Measurements from ENCODE around the gene CNTNAP2.

- no peak for TF ChIP-seq EZH2 (IDR thresholded peaks at IDR 0.05)
- no peak for TF ChIP-seq POLR2AphosphoS5 (IDR thresholded peaks at IDR 0.05; ENCODE audit: borderline replicate concordance, low read depth, low read length)
Measured at GRCh38 chr7:146084086-146084485, 32.5 kb upstream of the CNTNAP2 start.
